ENCODE results near the gene MAP3K2. TPM values are rescaled to one million over a fixed set of nuclear protein-coding genes. Genes with fewer than 3 reads are reported as not detected.
A peak's percentile ranks its signal among the peaks of the same experiment; 100 is the strongest.

The MAP3K2 gene
- total and polyA plus RNA-seq, 2 of the 8 experiments (the other 6 are each of a cell fraction or from before 2014, with no cell fraction given) = 2.0 to 23.2 TPM

GRCh38 chr2:127431408-127432023 lies 43.7 kb upstream of the MAP3K2 start:
- no peak overlapping the region for H3K9ac ChIP-seq (replicated peaks in 1 of 4; ENCODE audit: extremely low read depth in 1 of 4, low read depth in 3 of 4, low read length in 3 of 4)
- H2BK5ac ChIP-seq (ENCODE audit: low read depth, low read length) = no peak overlapping the region
- H3K36me3 ChIP-seq (ENCODE audit: control insufficient read depth in 2 of 4, insufficient read depth in 4 of 4, low read length in 3 of 4) = no peaks in the 10 kb centered on the region
- no peaks in the 10 kb centered on the region for H3K79me1 ChIP-seq (ENCODE audit: low read depth, low read length)
- H3K27me3 ChIP-seq (replicated peaks in 1 of 4; ENCODE audit: control insufficient read depth in 3 of 4, extremely low read depth in 1 of 4, insufficient read depth in 3 of 4, low read length in 3 of 4) = no peaks in the 10 kb centered on the region
- no peak overlapping the region for H3K14ac ChIP-seq (ENCODE audit: insufficient read length)
- no peak overlapping the region for H4K8ac ChIP-seq (ENCODE audit: extremely low read depth, insufficient read depth, low read length)
- ChIA-PET POLR2A (ENCODE audit: partially characterized antibody) (no interaction called here), CTCF (ENCODE audit: partially characterized antibody) (interaction anchor here (0.6 to 9.2 kb wide), 5 partner anchors 7 to 342 kb away, joined by 3 to 74 read pairs (median 12); partner anchors contain the start of gene PROC)
- WGBS, 2 experiments (ENCODE audit: extremely low coverage in 1 of 2, insufficient coverage in 1 of 2, insufficient read length in 1 of 2, insufficient replicate concordance in 2 of 2, low coverage in 1 of 2, low lambda C conversion rate in 2 of 2, missing lambda C conversion rate in 1 of 2) = 85% methylated on average over 13 of the region's 14 CpGs; no CpG with 5 or more reads in 1 of the 2 experiments
- no peak overlapping the region for H2AFZ ChIP-seq (ENCODE audit: low read length)
- DNase-seq (ENCODE audit: low read depth in 1 of 2, low spot score in 2 of 2) (peak in 1 of 2 experiments; percentile 24), FAIRE-seq (no peak)
- no peaks in the 10 kb centered on the region for H4K20me1 ChIP-seq (replicated peaks in 1 of 2; ENCODE audit: control insufficient read depth in 1 of 2, insufficient read depth in 2 of 2, low read length in 2 of 2)
- H3K4me1 ChIP-seq (replicated peaks in 1 of 4; ENCODE audit: control insufficient read depth in 3 of 4, insufficient read depth in 4 of 4, low read length in 3 of 4) = no peaks in the 10 kb centered on the region
- no peak overlapping the region for H2BK120ac ChIP-seq (replicated peaks; ENCODE audit: low read depth, low read length)
- H3K4me2 ChIP-seq (ENCODE audit: insufficient read depth in 1 of 2, low read depth in 2 of 2, low read length in 2 of 2) = no peak overlapping the region
- H3K4me3 ChIP-seq (ENCODE audit: extremely low read depth in 1 of 4, insufficient read depth in 2 of 4, low read depth in 3 of 4, low read length in 4 of 4) = no peak overlapping the region
- H3K18ac ChIP-seq (ENCODE audit: extremely low read depth, low read length) = no peak overlapping the region
- no peak overlapping the region for H4K91ac ChIP-seq (replicated peaks; ENCODE audit: insufficient read length, low read length)
- no peak overlapping the region for H4K5ac ChIP-seq (ENCODE audit: insufficient read length, low read depth, low read length)
- no peak overlapping the region for H3K4ac ChIP-seq (replicated peaks; ENCODE audit: insufficient read length, low read depth, low read length)
- no peak overlapping the region for H3K23ac ChIP-seq (ENCODE audit: insufficient read length)
- H3K79me2 ChIP-seq (ENCODE audit: control insufficient read depth in 1 of 2, insufficient read depth in 2 of 2, low read length in 2 of 2) = no peaks in the 10 kb centered on the region
- no peaks in the 10 kb centered on the region for H3K23me2 ChIP-seq (ENCODE audit: low read depth, low read length)
- H3K9me3 ChIP-seq (ENCODE audit: insufficient read depth in 2 of 2, low read depth in 1 of 2, low read length in 1 of 2) = no peaks in the 10 kb centered on the region
- no peak overlapping the region for H3K27ac ChIP-seq (ENCODE audit: low read depth, low read length)
- no peak overlapping the region for H2BK12ac ChIP-seq (ENCODE audit: low read depth, low read length)
- H2AK5ac ChIP-seq (ENCODE audit: low read depth, low read length) = no peak overlapping the region
- H2BK20ac ChIP-seq (ENCODE audit: low read length) = no peak overlapping the region
- no peak overlapping the region for H2BK15ac ChIP-seq (ENCODE audit: low read length)
- no peak overlapping the region for H3K56ac ChIP-seq (replicated peaks; ENCODE audit: insufficient read length, low read depth, low read length)
- TF ChIP-seq ATF3 (IDR thresholded peaks at IDR 0.05; ENCODE audit: insufficient read depth, low read depth, low read length) = no peak
- TF ChIP-seq SIRT6 (IDR thresholded peaks at IDR 0.05; ENCODE audit: low read length) = no peak
- TF ChIP-seq SP1 (IDR thresholded peaks at IDR 0.05; ENCODE audit: low read depth, low read length) = no peak
- no peak for TF ChIP-seq MAFK (IDR thresholded peaks at IDR 0.05; ENCODE audit: low read depth, low read length)
- no peak for TF ChIP-seq MAX (IDR thresholded peaks at IDR 0.05)
- no peak for TF ChIP-seq CREB1 (IDR thresholded peaks at IDR 0.05)
- no peak for TF ChIP-seq ATF2 (IDR thresholded peaks at IDR 0.05; ENCODE audit: low read length)
- TF ChIP-seq POLR2AphosphoS5 (IDR thresholded peaks at IDR 0.05; ENCODE audit: low read depth, low read length) = no peak
- no peak for TF ChIP-seq KDM1A (IDR thresholded peaks at IDR 0.05; ENCODE audit: borderline replicate concordance, low read length)
- no peak for TF ChIP-seq CHD1 (IDR thresholded peaks at IDR 0.05; ENCODE audit: low read depth, low read length)
- no peak for TF ChIP-seq JUN (IDR thresholded peaks at IDR 0.05; ENCODE audit: low read depth, low read length)
- no peak for TF ChIP-seq CTBP2 (IDR thresholded peaks at IDR 0.05; ENCODE audit: borderline replicate concordance, insufficient read depth, insufficient read length, low read length)
